Prostate gland (tissue), 2 donors: ENCODE results near the gene NNT. TPM values are rescaled to one million over a fixed set of nuclear protein-coding genes. Genes with fewer than 3 reads are reported as not detected.
"Not testable (repeated sequence)": the region's sequence is repeated elsewhere in the genome, so short reads cannot be mapped to it uniquely, and the experiment has no call there.

Experiments used
- DNase-seq: peaks from one replicate; pipeline ENCODE4 v3.0.0-alpha.2; 2019; ENCODE audit warnings: low spot score
- H3K27ac ChIP-seq, 2 donors: fragments of 200-600 bp; sonication (generic); 2 replicates each; pipeline ENCODE4 v1.5.1; 2017 to 2019
- H3K27me3 ChIP-seq: fragments of 200-600 bp; sonication (generic); replicated peaks from 2 replicates; pipeline ENCODE4 v1.5.1; 2019; ENCODE audit not compliant: insufficient read depth
- H3K36me3 ChIP-seq, 2 donors: fragments of 200-600 bp; sonication (generic); 1 replicate in 1 of 2; 2 replicates in 1 of 2; pipeline versions ENCODE4 v1.5.1 to v1.8.1; 2017 to 2019
- H3K4me1 ChIP-seq: fragments of 200-600 bp; sonication (generic); replicated peaks from 2 replicates; pipeline ENCODE4 v1.5.1; 2019
- H3K4me3 ChIP-seq, 2 donors: fragments of 200-600 bp; sonication (generic); 2 replicates each; pipeline ENCODE4 v1.5.1; 2017 to 2019
- H3K9me3 ChIP-seq: fragments of 200-600 bp; sonication (generic); 2 replicates; pipeline ENCODE4 v1.5.1; 2017
- CTCF ChIP-seq, 4 experiments: fragments of 200-600 bp in 2 of 4; fragments of 450-650 bp in 2 of 4; sonication (generic) in 2 of 4; IDR thresholded peaks; 1 replicate in 3 of 4; 2 replicates in 1 of 4; pipeline ENCODE4 v1.5.1; 2016 to 2019; ENCODE audit warnings: antibody characterized with exemption in 4 of 4, mild to moderate bottlenecking in 2 of 4, moderate library complexity in 2 of 4
- POLR2A ChIP-seq: fragments of 450-650 bp; IDR thresholded peaks from one replicate; pipeline ENCODE4 v1.6.1; 2016; ENCODE audit warnings: antibody characterized with exemption, mild to moderate bottlenecking
- POLR2AphosphoS5 ChIP-seq: sonication (generic); formaldehyde crosslinking; IDR thresholded peaks from one replicate; pipeline ENCODE4 v1.6.1; 2017; ENCODE audit warnings: antibody characterized with exemption
- WGBS: methylation state at CpG from one replicate; pipeline ENCODE4 v1.1.5; 2018; 5-methylcytosine and 5-hydroxymethylcytosine counted together
- intact Hi-C: fragments of 100-400 bp; cut with DNase I; formaldehyde crosslinking; loops from one replicate; pipeline ENCODE4 v1.14.2; 2022
- total RNA-seq, 2 donors: library from RNA; depleted of rRNA; stranded (reverse); fragments of >200 nt; gene quantifications; one replicate each; pipeline ENCODE4 v1.1.0, GENCODE V29; 2016

The NNT gene
- total RNA-seq, 2 donors from 2014 or later: 30.6 to 31.4 TPM

GRCh38 chr5:43590700-43591099, 12.3 kb upstream of the NNT start:
- no peak overlapping the region for H3K27ac ChIP-seq
- no peak for DNase-seq
- no peaks in the 10 kb centered on the region for H3K4me1 ChIP-seq
- no peak for TF ChIP-seq POLR2AphosphoS5
- no peak for TF ChIP-seq POLR2A
- TF ChIP-seq CTCF (IDR thresholded peaks at IDR 0.05): no peak
- no peaks in the 10 kb centered on the region for H3K27me3 ChIP-seq
- intact Hi-C loops: no loop called here
- H3K36me3 ChIP-seq: no peaks in the 10 kb centered on the region
- no peak overlapping the region for H3K4me3 ChIP-seq
- no peaks in the 10 kb centered on the region for H3K9me3 ChIP-seq

GRCh38 chr5:43592363-43592762, 10.6 kb upstream of the NNT start:
- TF ChIP-seq POLR2AphosphoS5 (no peak), POLR2A (no peak)
- no peaks in the 10 kb centered on the region for H3K27me3 ChIP-seq
- no peak overlapping the region for H3K4me3 ChIP-seq
- no peaks in the 10 kb centered on the region for H3K9me3 ChIP-seq
- intact Hi-C loops: no loop called here
- no peak for DNase-seq
- H3K27ac ChIP-seq: no peak overlapping the region
- no peaks in the 10 kb centered on the region for H3K4me1 ChIP-seq
- H3K36me3 ChIP-seq: no peaks in the 10 kb centered on the region

- intact Hi-C loops, H3K4me3 ChIP-seq, H3K9me3 ChIP-seq, H3K4me1 ChIP-seq, H3K36me3 ChIP-seq, DNase-seq, H3K27me3 ChIP-seq, H3K27ac ChIP-seq: not testable (repeated sequence)
- 91% methylated on average over 1 of the region's 1 CpG for WGBS
Measured at GRCh38 chr5:43598927-43599326, 4.1 kb upstream of the NNT start.

- Histone ChIP-seq H3K36me3 (no peaks in the 10 kb centered on the region), H3K27me3 (no peaks in the 10 kb centered on the region), H3K9me3 (no peaks in the 10 kb centered on the region), H3K4me1 (no peaks in the 10 kb centered on the region), H3K4me3 (peak overlapping the region; percentile 54 to 75), H3K27ac (peak overlapping the region; percentile 77 to 79)
- TF ChIP-seq POLR2A (no peak), POLR2AphosphoS5 (no peak), CTCF (IDR thresholded peaks at IDR 0.05) (no peak)
- DNase-seq: no peak
- WGBS: 63% methylated on average over 8 of the region's 8 CpGs
- intact Hi-C loops: no loop called here
Measured at GRCh38 chr5:43601454-43602260, 1.3 kb upstream of the NNT start.

GRCh38 chr5:43603344-43604217, 601 bp downstream of the NNT start:
- H3K4me3 ChIP-seq: peak overlapping the region; percentile 54 to 75
- intact Hi-C loops: loop anchor here (1.0 kb wide), 1 partner anchor 46 kb away; the partner anchor contains the start of gene PAIP1
- 2% methylated on average over 45 of the region's 49 CpGs for whole genome bisulfite sequencing
- H3K9me3 ChIP-seq: no peaks in the 10 kb centered on the region
- no peaks in the 10 kb centered on the region for H3K4me1 ChIP-seq
- TF ChIP-seq POLR2AphosphoS5 (peak; percentile 53), CTCF (IDR thresholded peaks at IDR 0.05) (no peak), POLR2A (peak; percentile 41)
- no peaks in the 10 kb centered on the region for H3K27me3 ChIP-seq
- peak; percentile 59 for DNase-seq
- H3K36me3 ChIP-seq: no peaks in the 10 kb centered on the region
- H3K27ac ChIP-seq: peak overlapping the region; percentile 77 to 79
